ENCODE data around the gene C21orf58.

Gene C21orf58

GRCh38 chr21:46291561-46291960 lies 32.1 kb downstream of the C21orf58 start:
- DNase-seq: no peak

GRCh38 chr21:46289655-46290179 lies 34.0 kb downstream of the C21orf58 start:
- DNase-seq: no peak

- no peak for DNase-seq
These were observed 36.1 kb downstream of the C21orf58 start for GRCh38 chr21:46287541-46287940.

GRCh38 chr21:46286648-46287002 lies 37.0 kb downstream of the C21orf58 start:
- DNase-seq: no peak

GRCh38 chr21:46285761-46286647 lies 37.7 kb downstream of the C21orf58 start, which contains the start of gene YBEY:
TSS of gene YBEY (plus strand) at chr21:46286342. CDS start at chr21:46286914, 572 bp downstream.
- DNase-seq: peak; percentile 96

GRCh38 chr21:46285206-46285661 lies 38.4 kb downstream of the C21orf58 start, which contains the start of gene MCM3AP:
TSS of gene MCM3AP (minus strand) at chr21:46285611. CDS start at chr21:46285286, 325 bp downstream.
- DNase-seq: no peak

- DNase-seq: no peak
These were observed 38.9 kb downstream of the C21orf58 start for GRCh38 chr21:46284733-46285132.

GRCh38 chr21:46284077-46284644 lies 39.5 kb downstream of the C21orf58 start:
- peak; percentile 38 for DNase-seq

GRCh38 chr21:46274797-46275390 lies 48.8 kb downstream of the C21orf58 start:
- no peak for DNase-seq

- DNase-seq: no peak
These were observed 50.3 kb downstream of the C21orf58 start for GRCh38 chr21:46273341-46273740.

- no peak for DNase-seq
These were observed 54.2 kb downstream of the C21orf58 start for GRCh38 chr21:46269466-46269865.

- DNase-seq: no peak
These were observed 55.3 kb downstream of the C21orf58 start for GRCh38 chr21:46268371-46268770.

GRCh38 chr21:46266946-46267345 lies 56.7 kb downstream of the C21orf58 start:
- DNase-seq: no peak

GRCh38 chr21:46265736-46266525 lies 57.7 kb downstream of the C21orf58 start:
- no peak for DNase-seq

GRCh38 chr21:46264690-46265144 lies 59.0 kb downstream of the C21orf58 start:
- DNase-seq: peak; percentile 54

GRCh38 chr21:46264046-46264689 lies 59.5 kb downstream of the C21orf58 start:
- DNase-seq: no peak

- DNase-seq: no peak
These were observed 67.1 kb downstream of the C21orf58 start for GRCh38 chr21:46256501-46256994.

- no peak for DNase-seq
These were observed 67.8 kb downstream of the C21orf58 start for GRCh38 chr21:46255758-46256337.

- no peak for DNase-seq
These were observed 68.5 kb downstream of the C21orf58 start for GRCh38 chr21:46255166-46255565.

- no peak for DNase-seq
These were observed 69.3 kb downstream of the C21orf58 start for GRCh38 chr21:46254208-46254975.

Measured in hematopoietic multipotent progenitor cell treated with erythropoietin and hydrocortisone succinate and interleukin-3 and kit ligand, for 4 days (in vitro differentiated cells).